ENCODE data around the gene KLF17.
"Not testable (repeated sequence)": the region's sequence is repeated elsewhere in the genome, so short reads cannot be mapped to it uniquely, and the experiment has no call there.

Gene KLF17

GRCh38 chr1:44110916-44111315 lies 7.7 kb upstream of the KLF17 start:
- DNase-seq, result no peak

- no peak for DNase-seq
Measured at GRCh38 chr1:44111861-44112260, 6.8 kb upstream of the KLF17 start.

GRCh38 chr1:44112486-44112885 lies 6.1 kb upstream of the KLF17 start:
- no peak for DNase-seq

- DNase-seq, result no peak
Measured at GRCh38 chr1:44113095-44113609, 5.5 kb upstream of the KLF17 start.

GRCh38 chr1:44114098-44114497 lies 4.5 kb upstream of the KLF17 start:
- no peak for DNase-seq

- DNase-seq, result not testable (repeated sequence)
Measured at GRCh38 chr1:44117272-44117671, 1.3 kb upstream of the KLF17 start.

- DNase-seq, result no peak
Measured at GRCh38 chr1:44119525-44119924, 904 bp downstream of the KLF17 start.

GRCh38 chr1:44120398-44120949 lies 1.9 kb downstream of the KLF17 start:
- DNase-seq, result no peak

- no peak for DNase-seq
Measured at GRCh38 chr1:44129616-44130500, 11.2 kb downstream of the KLF17 start.

GRCh38 chr1:44131411-44131810 lies 12.8 kb downstream of the KLF17 start:
- no peak for DNase-seq

- DNase-seq, result no peak
Measured at GRCh38 chr1:44134071-44134920, 15.7 kb downstream of the KLF17 start.

GRCh38 chr1:44135886-44136285 lies 17.3 kb downstream of the KLF17 start:
- no peak for DNase-seq

GRCh38 chr1:44138239-44138638 lies 19.6 kb downstream of the KLF17 start:
- no peak for DNase-seq

- DNase-seq, result not testable (repeated sequence)
Measured at GRCh38 chr1:44139565-44139964, 20.9 kb downstream of the KLF17 start.

GRCh38 chr1:44141531-44141930 lies 22.9 kb downstream of the KLF17 start, which contains the start of gene KLF18:
Gene KLF18, minus strand, starts transcription at chr1:44141631. Its CDS starts 0 bp downstream, at chr1:44141631.
- DNase-seq, result no peak

GRCh38 chr1:44144962-44145756 lies 26.5 kb downstream of the KLF17 start:
- no peak for DNase-seq

- no peak for DNase-seq
Measured at GRCh38 chr1:44146536-44147361, 28.1 kb downstream of the KLF17 start.

GRCh38 chr1:44147582-44147981 lies 29.0 kb downstream of the KLF17 start:
- DNase-seq, result no peak

- no peak for DNase-seq
Measured at GRCh38 chr1:44151332-44151731, 32.7 kb downstream of the KLF17 start.

GRCh38 chr1:44151808-44152207 lies 33.2 kb downstream of the KLF17 start:
- no peak for DNase-seq

GRCh38 chr1:44152692-44153091 lies 34.1 kb downstream of the KLF17 start:
- DNase-seq, result no peak

Data from activated CD4-positive, CD25-positive, alpha-beta regulatory T cell (primary cell).